Nucleus accumbens (tissue), 56 donors: ENCODE results near the gene MTHFS.

Source experiments
- DNase-seq, 56 donors: peaks; one replicate each; lab custom pipeline; 2025; lab: John Stamatoyannopoulos, UW

Gene MTHFS

GRCh38 chr15:79824136-79824701 is 72.6 kb downstream of the MTHFS start:
- DNase-seq: no peak

GRCh38 chr15:79820820-79821219 is 76.0 kb downstream of the MTHFS start:
- no peak for DNase-seq

GRCh38 chr15:79820176-79820575 is 76.6 kb downstream of the MTHFS start:
- no peak for DNase-seq

- no peak for DNase-seq
These were observed 80.2 kb downstream of the MTHFS start for GRCh38 chr15:79816571-79816970.

- peak in 14 of 56 donors; percentile 3 to 39 (median 8) for DNase-seq
These were observed 81.3 kb downstream of the MTHFS start for GRCh38 chr15:79815468-79815867.

- no peak for DNase-seq
These were observed 84.3 kb downstream of the MTHFS start for GRCh38 chr15:79812541-79812940.

GRCh38 chr15:79811406-79812405 is 85.1 kb downstream of the MTHFS start:
- peak in 21 of 56 donors; percentile 0 to 46 (median 13) for DNase-seq

- no peak for DNase-seq
These were observed 92.0 kb downstream of the MTHFS start for GRCh38 chr15:79804838-79805237.

GRCh38 chr15:79798311-79798710 is 98.5 kb downstream of the MTHFS start:
- DNase-seq: no peak
